GM23248 (cell line): ENCODE data around the gene S100A4. TPM values are rescaled to one million over a fixed set of nuclear protein-coding genes. Genes with fewer than 3 reads are reported as not detected.
A peak's percentile ranks its signal among the peaks of the same experiment; 100 is the strongest.

Experiments used
- DNase-seq: peaks from one replicate; pipeline ENCODE4 v3.0.0-alpha.2; 2015
- H2AFZ ChIP-seq: fragments of 200-600 bp; sonication (generic); 2 replicates; pipeline ENCODE4 v1.6.1; 2016; ENCODE audit warnings: antibody characterized with exemption
- H3F3A ChIP-seq: fragments of 200-600 bp; sonication (generic); 2 replicates; pipeline ENCODE4 v1.6.1; 2016; ENCODE audit warnings: mild to moderate bottlenecking, antibody characterized with exemption, mixed run types; ENCODE audit not compliant: insufficient read depth
- H3K27ac ChIP-seq: fragments of 200-600 bp; sonication (generic); 2 replicates; pipeline ENCODE4 v1.5.1; 2016; ENCODE audit warnings: mild to moderate bottlenecking
- H3K27me3 ChIP-seq: fragments of 200-600 bp; sonication (generic); replicated peaks from 2 replicates; pipeline ENCODE4 v1.6.1; 2016; ENCODE audit warnings: mild to moderate bottlenecking; ENCODE audit not compliant: insufficient read depth
- H3K36me3 ChIP-seq: fragments of 200-600 bp; sonication (generic); 2 replicates; pipeline ENCODE4 v1.6.1; 2016; ENCODE audit warnings: low read depth, mild to moderate bottlenecking
- H3K4me1 ChIP-seq: fragments of 200-600 bp; sonication (generic); 2 replicates; pipeline ENCODE4 v1.6.1; 2016; ENCODE audit warnings: mild to moderate bottlenecking; ENCODE audit not compliant: insufficient read depth
- H3K4me2 ChIP-seq: fragments of 200-600 bp; sonication (generic); one replicate; pipeline ENCODE4 v1.6.1; 2016; ENCODE audit warnings: mild to moderate bottlenecking; ENCODE audit not compliant: unreplicated experiment
- H3K4me3 ChIP-seq: fragments of 200-600 bp; sonication (generic); 2 replicates; pipeline ENCODE4 v1.5.1; 2016; ENCODE audit warnings: mild to moderate bottlenecking
- H3K79me2 ChIP-seq: fragments of 200-600 bp; sonication (generic); 2 replicates; pipeline ENCODE4 v1.6.1; 2016; ENCODE audit warnings: mild to moderate bottlenecking; ENCODE audit not compliant: insufficient read depth
- H3K9ac ChIP-seq: fragments of 200-600 bp; sonication (generic); 2 replicates; pipeline ENCODE4 v1.6.1; 2016; ENCODE audit warnings: mild to moderate bottlenecking
- H3K9me2 ChIP-seq: fragments of 200-600 bp; sonication (generic); 2 replicates; pipeline ENCODE4 v1.6.1; 2016; ENCODE audit warnings: mixed run types, mild to moderate bottlenecking, moderate library complexity; ENCODE audit not compliant: insufficient read depth
- H3K9me3 ChIP-seq: fragments of 200-600 bp; sonication (generic); one replicate; pipeline ENCODE4 v1.6.1; 2017; ENCODE audit warnings: low read depth
- H4K20me1 ChIP-seq: fragments of 200-600 bp; sonication (generic); 2 replicates; pipeline ENCODE4 v1.6.0; 2016; ENCODE audit not compliant: insufficient read depth
- EZH2 ChIP-seq: fragments of 200-600 bp; sonication (generic); IDR thresholded peaks from 2 replicates; pipeline ENCODE4 v1.6.1; 2018; ENCODE audit warnings: antibody characterized with exemption, mild to moderate bottlenecking; ENCODE audit not compliant: insufficient read depth, poor library complexity, severe bottlenecking
- EZH2phosphoT487 ChIP-seq: fragments of 200-600 bp; sonication (generic); IDR thresholded peaks from 2 replicates; pipeline ENCODE4 v1.6.1; 2018; ENCODE audit warnings: antibody characterized with exemption, moderate library complexity, mild to moderate bottlenecking, low read depth; ENCODE audit not compliant: insufficient read depth
- WGBS, 2 experiments: methylation state at CpG; one replicate each; pipeline ENCODE4 v1.1.6; 2015 to 2017; ENCODE audit warnings: low lambda C conversion rate in 2 of 2, low coverage in 1 of 2; ENCODE audit errors: missing lambda C conversion rate in 2 of 2; 5-methylcytosine and 5-hydroxymethylcytosine counted together
- in situ Hi-C: fragments of 300-500 bp; cut with MboI; formaldehyde crosslinking; loops from 2 replicates; pipeline ENCODE4 v1.15.0; 2020
- polyA plus RNA-seq: library from polyadenylated mRNA; unstranded; fragments of >200 nt; fragmentation: Nextera tagmentation; extraction: Ambion mirVana; gene quantifications from 2 replicates; pipeline ENCODE4 v1.2.1, GENCODE V29; 2016
- total RNA-seq: library from RNA; depleted of rRNA; stranded (reverse); fragments of >200 nt; shearing (Covaris generic); gene quantifications from 2 replicates; pipeline ENCODE4 v1.2.3, GENCODE V29; 2014

Gene S100A4
- total and polyA plus RNA-seq, 2 experiments from 2014 or later = 236 to 610 TPM

DNA sequence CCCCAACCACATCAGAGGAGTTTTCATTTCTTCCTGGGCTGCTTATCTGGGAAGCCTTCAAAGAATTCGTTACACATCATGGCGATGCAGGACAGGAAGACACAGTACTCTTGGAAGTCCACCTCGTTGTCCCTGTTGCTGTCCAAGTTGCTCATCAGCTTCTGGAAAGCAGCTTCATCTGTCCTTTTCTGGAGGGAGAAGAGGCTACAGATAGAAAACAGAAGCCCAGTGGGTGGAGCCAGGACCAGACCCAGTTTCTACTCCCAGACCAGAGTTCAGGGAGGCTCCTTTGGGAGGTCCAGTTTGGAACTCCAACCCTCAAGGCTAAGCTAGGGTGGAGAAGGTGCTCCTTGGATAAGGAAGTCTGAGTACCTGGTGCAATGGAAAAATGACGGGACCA is 1.9 kb downstream of the S100A4 start:
- in situ Hi-C loops = no loop called here
- no peaks in the 10 kb centered on the region for H3K9me2 ChIP-seq
- H3F3A ChIP-seq = peaks cover 53% of the 10 kb centered on the region
- peak overlapping the region; percentile 89 for H3K4me2 ChIP-seq
- no peak for TF ChIP-seq EZH2phosphoT487
- no peak for TF ChIP-seq EZH2
- 16 to 27% methylated on average over 4 of the region's 4 CpGs for WGBS, 2 experiments
- peaks cover 76% of the 10 kb centered on the region for H3K4me1 ChIP-seq
- H3K79me2 ChIP-seq = peaks cover 22% of the 10 kb centered on the region
- no peaks in the 10 kb centered on the region for H4K20me1 ChIP-seq
- H3K9ac ChIP-seq = peak overlapping the region; percentile 87
- no peaks in the 10 kb centered on the region for H3K9me3 ChIP-seq
- H3K27ac ChIP-seq = peak overlapping the region; percentile 92
- no peaks in the 10 kb centered on the region for H3K36me3 ChIP-seq
- DNase-seq = peak; percentile 45
- H3K27me3 ChIP-seq = no peaks in the 10 kb centered on the region
- no peak overlapping the region for H2AFZ ChIP-seq
- H3K4me3 ChIP-seq = peak overlapping the region; percentile 74

DNA sequence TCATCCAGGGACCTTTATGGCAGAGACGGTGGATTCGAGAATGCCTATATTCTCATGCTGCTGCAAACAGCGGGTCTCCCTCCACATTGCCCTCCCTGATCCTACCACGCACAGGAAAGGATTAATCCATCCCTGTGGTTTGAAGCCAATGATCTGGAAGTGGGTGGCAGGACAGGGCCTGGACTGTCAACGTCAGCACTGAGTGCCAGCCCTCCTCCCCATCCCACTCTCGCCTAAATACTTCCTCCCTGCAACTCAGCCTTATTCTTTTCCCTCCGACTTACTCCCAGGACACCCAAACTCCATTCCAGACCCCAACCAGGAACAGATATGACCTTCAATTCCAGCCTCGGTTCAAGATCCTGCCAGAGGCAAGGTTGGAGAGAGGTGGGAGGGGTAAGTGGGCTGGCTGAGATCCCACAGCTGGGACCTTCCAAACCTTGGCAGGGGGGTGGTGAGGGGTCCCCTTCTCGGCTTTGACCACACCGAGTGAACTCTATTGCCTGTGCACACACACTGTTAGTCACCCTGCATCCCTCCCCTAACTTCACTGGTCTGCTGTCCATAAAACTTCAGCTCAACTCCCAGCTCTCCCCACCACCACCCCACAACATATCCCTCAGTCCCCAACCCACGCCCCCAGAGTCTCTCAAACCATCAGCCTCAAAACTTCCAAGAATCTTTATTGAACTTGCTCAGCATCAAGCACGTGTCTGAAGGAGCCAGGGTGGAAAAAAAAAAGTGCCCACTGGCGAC is 2.5 kb downstream of the S100A4 start:
- Histone ChIP-seq H3K4me2 (peak overlapping the region; percentile 89), H4K20me1 (no peaks in the 10 kb centered on the region), H3K9me2 (no peaks in the 10 kb centered on the region), H3K36me3 (no peaks in the 10 kb centered on the region), H3K9me3 (no peaks in the 10 kb centered on the region), H3K27me3 (no peaks in the 10 kb centered on the region), H3K4me1 (peaks cover 76% of the 10 kb centered on the region), H3F3A (peaks cover 59% of the 10 kb centered on the region), H3K4me3 (peak overlapping the region; percentile 74; the same call in 1 of the 2 replicates), H2AFZ (no peak overlapping the region), H3K9ac (peak overlapping the region; percentile 87; the same call in 1 of the 2 replicates), H3K27ac (peak overlapping the region; percentile 92), H3K79me2 (peaks cover 22% of the 10 kb centered on the region)
- DNase-seq = no peak
- 54 to 56% methylated on average over 13 of the region's 13 CpGs for WGBS, 2 experiments
- TF ChIP-seq EZH2phosphoT487 (no peak), EZH2 (no peak)
- in situ Hi-C loops = no loop called here

DNA sequence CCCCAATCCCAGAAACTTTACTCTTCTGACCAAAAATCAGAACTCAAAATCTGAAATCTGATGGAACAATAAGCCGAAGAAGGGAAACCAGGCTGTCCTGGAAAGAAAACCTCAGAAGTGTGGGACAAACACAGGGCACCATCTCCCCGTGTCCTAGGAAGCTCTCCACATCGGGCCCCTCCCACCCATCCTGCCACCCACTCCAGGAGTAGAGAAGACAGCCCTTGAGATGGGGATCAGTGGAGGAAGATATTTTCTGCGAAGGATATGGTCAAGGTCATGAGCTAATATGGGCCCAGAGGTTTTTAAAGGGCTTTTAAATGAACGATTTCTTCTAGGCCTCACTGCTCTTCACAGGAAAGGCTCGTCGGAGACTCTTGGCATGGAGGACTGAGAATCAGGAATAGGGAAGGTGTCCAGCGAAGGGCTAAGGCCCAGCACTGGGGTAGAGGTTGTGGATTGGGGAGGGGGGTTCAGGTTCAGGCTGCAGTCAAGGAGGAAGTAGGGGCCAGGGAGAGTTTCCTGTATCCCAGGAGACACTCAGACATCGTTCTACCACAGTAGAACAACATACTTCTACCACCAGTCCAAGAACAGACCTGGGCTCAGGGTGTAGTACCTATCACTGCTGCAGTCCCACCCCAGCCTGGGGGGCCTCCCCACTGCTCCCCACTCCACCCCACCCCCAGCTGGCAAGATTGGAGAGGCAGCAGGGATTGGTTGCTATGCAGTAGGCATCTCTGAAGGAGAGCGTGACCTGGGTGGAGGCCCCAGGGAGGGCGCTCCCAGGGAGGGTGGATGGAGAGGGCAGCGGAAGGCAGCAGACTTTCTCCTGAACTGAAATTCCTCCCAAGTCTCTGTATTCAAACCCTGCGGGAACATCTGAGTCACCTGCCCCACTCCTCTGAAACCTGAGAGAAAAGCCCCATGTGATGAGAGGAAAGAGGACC is 3.7 kb downstream of the S100A4 start:
- Histone ChIP-seq H3K27ac (no peak overlapping the region; the same call in 1 of the 2 replicates), H4K20me1 (no peaks in the 10 kb centered on the region), H3K4me2 (no peak overlapping the region), H3K36me3 (no peaks in the 10 kb centered on the region), H3K9ac (no peak overlapping the region), H3F3A (peaks cover 65% of the 10 kb centered on the region), H3K79me2 (peaks cover 21% of the 10 kb centered on the region), H3K27me3 (no peaks in the 10 kb centered on the region), H3K4me1 (peaks cover 66% of the 10 kb centered on the region), H3K9me2 (no peaks in the 10 kb centered on the region), H3K4me3 (no peak overlapping the region), H2AFZ (no peak overlapping the region), H3K9me3 (no peaks in the 10 kb centered on the region)
- in situ Hi-C loops = no loop called here
- WGBS, 2 experiments = 56 to 59% methylated on average over 12 to 13 of the region's 13 CpGs
- TF ChIP-seq EZH2 = no peak
- no peak for TF ChIP-seq EZH2phosphoT487
- no peak for DNase-seq
